ENCODE measurements around the gene ADAP1.

ADAP1 gene

DNA sequence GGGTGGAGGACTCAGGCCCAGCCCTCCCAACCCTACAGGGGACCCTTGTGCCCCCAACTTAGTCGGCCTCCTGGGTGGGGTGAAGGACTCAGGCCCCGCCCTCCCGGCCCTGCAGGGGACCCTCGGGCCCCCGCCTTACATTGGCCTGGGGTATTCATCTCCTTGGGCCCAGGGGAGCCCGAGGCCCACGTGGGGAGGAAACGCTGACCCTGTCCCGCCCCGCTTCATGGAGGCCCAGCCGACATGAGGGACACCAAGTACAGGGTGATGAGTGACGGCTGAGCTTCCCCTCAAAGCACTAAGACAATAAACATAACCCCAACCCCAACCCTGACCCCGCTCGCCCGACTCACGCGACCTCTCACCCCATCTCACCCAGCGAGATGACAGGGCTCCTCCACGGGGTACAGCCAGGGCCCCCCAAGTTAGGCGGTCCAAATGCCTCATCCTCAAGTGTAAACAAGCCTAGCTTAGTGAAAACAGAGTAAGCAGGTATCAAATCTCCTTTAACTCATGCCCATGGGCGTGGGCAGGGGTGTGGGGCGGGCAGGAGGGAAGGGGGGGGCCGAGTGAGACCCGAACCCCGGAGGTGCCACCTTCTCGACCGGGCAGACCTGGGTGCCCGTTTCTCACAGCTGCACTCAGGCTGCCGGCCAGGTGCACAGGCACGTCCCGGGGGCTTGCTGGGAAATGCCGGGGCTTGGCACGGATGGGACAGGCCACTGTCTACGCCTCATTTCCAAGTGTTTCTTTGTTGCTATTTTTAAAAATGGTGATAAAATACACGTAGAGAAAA lies 36.7 kb upstream of the ADAP1 start:
- TF ChIP-seq, protein P1, sequence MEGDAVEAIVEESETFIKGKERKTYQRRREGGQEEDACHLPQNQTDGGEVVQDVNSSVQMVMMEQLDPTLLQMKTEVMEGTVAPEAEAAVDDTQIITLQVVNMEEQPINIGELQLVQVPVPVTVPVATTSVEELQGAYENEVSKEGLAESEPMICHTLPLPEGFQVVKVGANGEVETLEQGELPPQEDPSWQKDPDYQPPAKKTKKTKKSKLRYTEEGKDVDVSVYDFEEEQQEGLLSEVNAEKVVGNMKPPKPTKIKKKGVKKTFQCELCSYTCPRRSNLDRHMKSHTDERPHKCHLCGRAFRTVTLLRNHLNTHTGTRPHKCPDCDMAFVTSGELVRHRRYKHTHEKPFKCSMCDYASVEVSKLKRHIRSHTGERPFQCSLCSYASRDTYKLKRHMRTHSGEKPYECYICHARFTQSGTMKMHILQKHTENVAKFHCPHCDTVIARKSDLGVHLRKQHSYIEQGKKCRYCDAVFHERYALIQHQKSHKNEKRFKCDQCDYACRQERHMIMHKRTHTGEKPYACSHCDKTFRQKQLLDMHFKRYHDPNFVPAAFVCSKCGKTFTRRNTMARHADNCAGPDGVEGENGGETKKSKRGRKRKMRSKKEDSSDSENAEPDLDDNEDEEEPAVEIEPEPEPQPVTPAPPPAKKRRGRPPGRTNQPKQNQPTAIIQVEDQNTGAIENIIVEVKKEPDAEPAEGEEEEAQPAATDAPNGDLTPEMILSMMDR (IDR thresholded peaks at IDR 0.05; ENCODE audit: control insufficient read depth, extremely low read depth, insufficient read depth): no peak
- H3K4me3 ChIP-seq (ENCODE audit: low read depth, low read length): no peak overlapping the region

DNA sequence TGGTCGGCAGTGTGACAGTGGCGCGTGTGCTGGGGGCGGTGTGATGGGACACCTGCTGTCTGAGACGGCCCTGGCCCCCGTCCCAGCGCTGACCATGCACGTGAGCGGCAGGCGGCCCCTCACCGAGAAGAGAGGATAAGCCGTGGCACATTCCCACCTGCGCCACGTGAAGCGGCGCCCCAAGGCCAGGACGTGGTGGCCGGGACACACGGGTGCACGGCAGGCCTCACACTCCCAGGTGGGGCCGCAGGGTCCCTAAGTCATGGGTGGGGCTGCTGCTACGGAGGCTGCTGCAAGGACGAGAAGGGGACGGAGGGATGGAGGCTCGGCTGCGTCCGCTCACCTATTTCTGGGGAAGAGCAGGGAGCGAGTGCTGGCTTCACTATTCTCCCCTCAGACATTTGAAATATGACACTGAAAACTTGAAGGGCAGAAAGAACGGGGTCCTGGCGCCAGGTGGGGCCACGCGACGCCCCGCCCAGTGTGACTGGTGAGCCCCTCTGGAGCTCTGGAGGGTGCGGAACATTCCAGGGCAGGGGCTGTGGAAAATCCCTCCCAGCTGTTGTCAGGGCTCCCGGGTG lies 36.0 kb upstream of the ADAP1 start:
- TF ChIP-seq, protein P1 (IDR thresholded peaks at IDR 0.05; ENCODE audit: control insufficient read depth, extremely low read depth, insufficient read depth): no peak
- no peak for DNase-seq (ENCODE audit: low read depth)

More for the DNA sequence above, 36.7 kb upstream of the ADAP1 start:
- DNase-seq (ENCODE audit: low read depth): no peak

DNA sequence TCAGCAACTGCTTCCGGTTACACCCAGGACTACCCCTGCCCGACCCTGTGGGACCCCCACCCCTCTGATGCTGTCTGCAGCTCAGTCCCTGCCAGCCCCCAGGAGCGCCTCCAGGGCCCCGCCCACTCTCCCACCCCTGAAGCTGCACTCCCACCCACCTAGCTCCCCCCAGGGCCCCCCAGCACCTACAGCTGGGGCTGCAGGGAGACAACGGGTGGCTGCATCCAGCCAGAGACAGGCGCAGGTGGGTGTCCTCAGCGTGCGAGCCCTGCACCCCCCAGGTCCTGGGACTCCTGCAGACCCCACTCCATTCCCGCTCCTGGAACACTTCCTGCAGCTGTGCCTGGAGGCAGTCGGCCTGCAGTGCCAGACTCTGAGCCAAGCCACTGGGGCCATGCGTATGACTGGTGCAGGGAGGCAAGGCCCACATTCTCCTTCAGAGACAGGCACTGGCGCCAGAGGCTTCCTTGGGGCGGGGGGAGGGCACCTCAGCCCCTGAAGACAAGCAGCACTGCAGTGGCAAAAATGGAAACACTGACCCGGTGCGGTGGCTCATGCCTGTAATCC lies 34.6 kb upstream of the ADAP1 start:
- no peak overlapping the region for H3K4me3 ChIP-seq (ENCODE audit: low read depth, low read length)
- TF ChIP-seq, protein P1 (IDR thresholded peaks at IDR 0.05; ENCODE audit: control insufficient read depth, extremely low read depth, insufficient read depth): no peak
- DNase-seq (ENCODE audit: low read depth): no peak

More for the DNA sequence above, 36.0 kb upstream of the ADAP1 start:
- H3K4me3 ChIP-seq (ENCODE audit: low read depth, low read length): no peak overlapping the region

DNA sequence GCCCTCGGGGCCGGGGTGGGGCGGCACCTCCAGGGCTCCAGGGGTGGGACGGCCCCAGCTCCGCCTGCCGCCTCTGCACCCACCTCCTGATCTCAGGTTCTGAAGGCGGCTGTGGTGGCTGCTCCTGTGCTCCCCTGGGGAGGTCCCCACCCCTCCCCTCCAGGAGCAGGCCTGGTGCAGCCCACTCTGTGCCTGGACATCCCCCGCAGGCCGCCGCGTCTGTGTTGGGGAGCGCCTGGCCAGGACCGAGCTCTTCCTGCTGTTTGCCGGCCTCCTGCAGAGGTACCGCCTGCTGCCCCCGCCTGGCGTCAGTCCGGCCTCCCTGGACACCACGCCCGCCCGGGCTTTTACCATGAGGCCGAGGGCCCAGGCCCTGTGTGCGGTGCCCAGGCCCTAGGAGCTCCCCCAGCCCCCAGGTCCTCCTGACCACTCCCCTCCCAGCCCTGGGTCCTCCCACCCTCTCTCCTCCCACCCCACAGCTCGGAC lies 34.0 kb upstream of the ADAP1 start:
- DNase-seq (ENCODE audit: low read depth): no peak
- no peak overlapping the region for H3K4me3 ChIP-seq (ENCODE audit: low read depth, low read length)
- TF ChIP-seq, protein P1 (IDR thresholded peaks at IDR 0.05; ENCODE audit: control insufficient read depth, extremely low read depth, insufficient read depth): no peak

DNA sequence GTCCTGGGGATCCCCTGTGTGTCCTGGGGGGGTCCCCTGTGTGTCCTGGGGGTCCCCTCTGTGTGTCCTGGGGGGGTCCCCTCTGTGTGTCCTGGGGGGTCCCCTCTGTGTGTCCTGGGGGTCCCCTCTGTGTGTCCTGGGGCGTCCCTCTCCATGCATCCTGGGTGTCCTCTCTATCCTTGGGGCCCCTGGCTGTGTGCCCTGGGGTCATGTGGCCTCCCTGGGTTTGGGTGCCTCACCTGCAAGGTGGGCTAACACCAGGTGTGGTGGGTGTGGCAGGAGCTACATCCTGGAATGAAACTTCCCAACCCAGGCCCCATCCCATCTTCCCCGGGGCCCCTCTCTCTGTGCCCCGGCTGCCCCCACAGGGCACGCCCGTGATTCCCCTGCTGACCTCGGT lies 33.4 kb upstream of the ADAP1 start:
- TF ChIP-seq, protein P1 (IDR thresholded peaks at IDR 0.05; ENCODE audit: control insufficient read depth, extremely low read depth, insufficient read depth): no peak
- no peak for DNase-seq (ENCODE audit: low read depth)
- H3K4me3 ChIP-seq (ENCODE audit: low read depth, low read length): no peak overlapping the region

DNA sequence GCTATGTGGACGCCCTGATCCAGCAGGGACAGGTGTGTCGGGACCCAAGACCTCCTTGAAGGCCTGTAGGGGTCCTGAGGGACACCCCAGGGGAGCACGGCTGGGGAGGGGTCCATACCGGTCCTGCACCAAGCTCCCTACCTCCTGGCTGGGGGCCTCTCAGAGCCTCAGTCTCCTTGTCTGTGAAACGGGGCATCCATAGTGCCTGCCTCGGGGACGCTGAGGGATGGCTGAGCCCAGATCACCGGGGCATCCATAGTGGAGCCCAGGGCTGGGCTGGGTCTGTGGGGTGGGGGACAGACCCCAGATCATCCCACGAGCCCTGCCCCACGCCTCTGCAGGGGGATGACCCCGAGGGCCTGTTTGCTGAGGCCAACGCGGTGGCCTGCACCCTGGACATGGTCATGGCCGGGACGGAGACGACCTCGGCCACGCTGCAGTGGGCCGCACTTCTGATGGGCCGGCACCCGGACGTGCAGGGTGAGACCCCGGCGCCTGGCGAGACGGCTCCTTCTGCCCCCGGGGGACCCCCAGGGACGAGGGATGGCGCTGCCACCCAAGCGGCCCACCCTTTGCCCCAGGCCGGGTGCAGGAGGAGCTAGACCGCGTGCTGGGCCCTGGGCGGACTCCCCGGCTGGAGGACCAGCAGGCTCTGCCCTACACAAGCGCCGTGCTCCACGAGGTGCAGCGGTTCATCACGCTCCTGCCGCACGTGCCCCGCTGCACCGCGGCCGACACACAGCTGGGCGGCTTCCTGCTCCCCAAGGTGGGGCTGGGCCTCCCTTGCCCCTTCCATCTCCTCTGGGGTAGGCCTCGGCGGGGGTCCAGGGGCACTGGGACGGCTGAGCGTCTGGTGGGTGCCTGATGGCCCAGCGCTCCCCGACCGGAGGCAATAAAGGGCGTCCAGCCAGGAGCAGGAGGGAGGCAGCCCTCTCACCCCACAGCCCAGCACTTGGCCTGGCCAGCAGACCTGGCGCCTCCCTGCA lies 32.6 kb upstream of the ADAP1 start:
- no peak overlapping the region for H3K4me3 ChIP-seq (ENCODE audit: low read depth, low read length)
- TF ChIP-seq, protein P1 (IDR thresholded peaks at IDR 0.05; ENCODE audit: control insufficient read depth, extremely low read depth, insufficient read depth): no peak
- DNase-seq (ENCODE audit: low read depth): no peak
